NCI-H2081 treated with DMSO at 0.1 percent for 48 hours (cell line): Measurements from ENCODE around the gene CEBPE.

Source experiments
- DNase-seq: peaks from one replicate; lab custom pipeline; 2025; lab: John Stamatoyannopoulos, UW

The CEBPE gene

DNA sequence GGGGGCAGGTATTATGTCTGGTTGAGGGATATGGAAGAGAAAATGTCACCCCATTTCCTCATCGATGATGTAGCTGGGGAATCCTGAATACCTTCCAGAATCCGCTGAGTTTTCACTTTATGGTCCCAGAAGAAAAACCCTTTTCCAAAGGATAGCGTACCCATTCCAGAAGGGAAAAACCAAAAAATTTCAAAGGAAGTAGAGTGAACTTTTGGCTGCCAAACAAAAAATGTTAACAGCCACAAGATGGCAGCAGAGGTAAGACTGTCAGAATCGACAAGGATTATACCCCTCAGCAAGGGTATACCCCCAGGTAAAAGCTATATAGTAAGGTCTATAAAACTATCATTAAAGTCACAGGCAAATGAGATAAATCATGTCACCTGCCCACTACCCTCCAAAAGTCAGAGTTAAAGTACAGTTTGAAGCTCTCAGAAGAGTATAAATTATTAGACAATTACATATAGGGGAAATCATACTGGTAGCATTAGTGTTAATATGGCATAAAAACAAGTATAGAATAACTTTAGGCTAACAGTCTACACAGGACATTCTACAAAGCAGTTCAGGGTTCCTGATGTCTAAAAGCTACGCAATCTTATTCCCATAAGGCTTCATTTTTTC lies 42.2 kb downstream of the CEBPE start:
- DNase-seq: no peak

- DNase-seq: no peak
These were observed 44.1 kb downstream of the CEBPE start for GRCh38 chr14:23074906-23075305.

DNA sequence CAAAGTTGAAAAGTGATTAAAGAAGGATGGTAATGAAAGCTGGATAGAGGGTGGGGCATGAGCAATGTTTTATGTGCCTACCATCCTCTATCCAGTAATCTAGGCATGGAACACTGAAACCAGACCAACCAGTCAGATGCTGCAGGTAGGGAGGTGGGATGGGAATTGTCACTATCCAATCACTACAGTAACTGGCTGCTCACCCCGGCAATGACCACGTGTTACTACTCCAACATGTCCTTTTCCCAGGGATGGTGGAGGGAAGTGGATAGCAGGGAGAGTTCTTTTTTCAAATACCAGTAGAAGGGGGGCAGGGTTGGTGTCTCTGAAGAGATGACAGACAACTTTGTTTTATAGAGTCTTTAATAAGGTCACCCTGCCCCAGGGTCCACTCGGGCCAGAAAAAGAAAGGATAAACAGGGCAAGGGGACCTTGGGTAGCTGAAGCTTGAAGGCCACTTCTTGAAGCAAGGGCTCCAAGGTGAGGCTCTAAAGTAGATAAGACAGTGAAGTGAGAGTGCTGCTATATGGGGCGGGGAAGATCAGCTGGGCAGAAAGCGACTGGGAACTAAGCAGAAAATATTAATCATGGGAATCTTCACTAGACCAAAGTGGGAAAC lies 47.0 kb downstream of the CEBPE start:
- no peak for DNase-seq

- no peak for DNase-seq
These were observed 47.7 kb downstream of the CEBPE start for GRCh38 chr14:23071244-23071920.

DNA sequence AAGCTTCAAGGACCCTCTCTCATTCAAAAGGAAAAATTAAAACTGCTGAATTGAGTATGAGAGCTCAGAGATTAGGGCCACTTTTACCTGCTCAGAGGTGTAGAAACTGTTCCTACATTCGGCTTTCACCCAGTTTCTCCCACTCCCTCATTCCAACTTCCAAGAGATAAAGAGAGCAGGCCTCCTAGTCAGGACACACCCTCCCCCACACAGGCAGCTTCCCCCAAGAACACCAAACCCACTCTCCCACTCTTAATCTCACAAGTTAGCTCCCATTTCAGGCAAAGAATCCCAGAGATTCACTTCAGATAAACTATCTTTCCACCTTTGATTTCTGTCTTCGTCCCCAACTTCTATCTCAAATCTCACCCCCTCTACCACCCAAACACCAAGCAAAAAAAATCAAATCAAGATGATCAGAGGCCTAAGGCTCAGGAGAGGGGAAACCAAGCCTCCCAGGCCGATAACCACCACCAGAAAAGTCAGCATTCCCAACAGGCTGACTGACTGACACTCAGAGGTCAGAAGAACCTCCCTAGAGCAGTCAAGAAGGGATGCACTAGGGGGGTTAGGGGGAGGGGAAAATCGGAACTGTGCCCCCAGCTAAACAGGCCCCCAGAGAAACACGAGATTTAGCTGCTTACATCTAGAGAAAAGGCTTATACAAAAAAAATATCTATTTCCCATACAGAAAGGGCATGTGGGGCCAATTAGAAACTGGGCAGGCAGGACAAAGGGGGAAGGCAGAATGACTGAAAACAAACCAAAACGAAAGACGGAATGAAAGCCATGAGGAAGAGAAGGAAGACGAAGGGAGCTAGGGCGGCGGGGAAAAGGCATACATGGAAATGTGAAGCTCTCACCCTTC lies 48.6 kb downstream of the CEBPE start:
- no peak for DNase-seq

GRCh38 chr14:23069413-23069806 lies 49.6 kb downstream of the CEBPE start:
- DNase-seq: no peak

DNA sequence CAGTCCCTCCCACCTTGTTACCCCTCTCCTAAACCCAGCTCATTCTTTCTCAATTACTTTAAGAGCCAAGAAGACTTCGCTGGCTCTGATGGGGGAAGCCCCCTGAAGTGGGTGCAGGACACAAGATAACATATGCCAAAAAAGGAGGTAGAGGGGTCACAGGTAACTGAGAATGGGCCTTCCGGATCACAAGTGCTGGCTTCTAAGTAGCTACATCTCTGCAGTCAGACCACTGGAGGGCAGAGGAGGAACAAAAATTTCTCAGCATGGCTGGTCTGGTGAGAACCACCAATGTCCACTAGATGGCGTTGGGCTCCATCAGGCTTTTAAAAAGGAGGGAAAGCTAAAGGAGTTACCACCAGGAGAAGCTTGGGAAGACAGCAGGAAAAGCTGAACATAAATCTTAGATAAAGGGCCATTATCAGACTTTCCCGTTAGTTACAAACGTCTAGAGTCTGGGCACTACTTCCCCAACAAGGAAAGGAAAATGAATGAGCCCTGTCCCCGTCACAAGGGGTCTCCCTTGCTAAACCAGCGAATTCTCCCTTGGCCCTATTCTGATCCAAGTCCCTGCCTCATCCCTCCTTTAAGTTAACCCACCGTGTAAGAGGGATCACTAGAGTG lies 50.2 kb downstream of the CEBPE start:
- DNase-seq: no peak

DNA sequence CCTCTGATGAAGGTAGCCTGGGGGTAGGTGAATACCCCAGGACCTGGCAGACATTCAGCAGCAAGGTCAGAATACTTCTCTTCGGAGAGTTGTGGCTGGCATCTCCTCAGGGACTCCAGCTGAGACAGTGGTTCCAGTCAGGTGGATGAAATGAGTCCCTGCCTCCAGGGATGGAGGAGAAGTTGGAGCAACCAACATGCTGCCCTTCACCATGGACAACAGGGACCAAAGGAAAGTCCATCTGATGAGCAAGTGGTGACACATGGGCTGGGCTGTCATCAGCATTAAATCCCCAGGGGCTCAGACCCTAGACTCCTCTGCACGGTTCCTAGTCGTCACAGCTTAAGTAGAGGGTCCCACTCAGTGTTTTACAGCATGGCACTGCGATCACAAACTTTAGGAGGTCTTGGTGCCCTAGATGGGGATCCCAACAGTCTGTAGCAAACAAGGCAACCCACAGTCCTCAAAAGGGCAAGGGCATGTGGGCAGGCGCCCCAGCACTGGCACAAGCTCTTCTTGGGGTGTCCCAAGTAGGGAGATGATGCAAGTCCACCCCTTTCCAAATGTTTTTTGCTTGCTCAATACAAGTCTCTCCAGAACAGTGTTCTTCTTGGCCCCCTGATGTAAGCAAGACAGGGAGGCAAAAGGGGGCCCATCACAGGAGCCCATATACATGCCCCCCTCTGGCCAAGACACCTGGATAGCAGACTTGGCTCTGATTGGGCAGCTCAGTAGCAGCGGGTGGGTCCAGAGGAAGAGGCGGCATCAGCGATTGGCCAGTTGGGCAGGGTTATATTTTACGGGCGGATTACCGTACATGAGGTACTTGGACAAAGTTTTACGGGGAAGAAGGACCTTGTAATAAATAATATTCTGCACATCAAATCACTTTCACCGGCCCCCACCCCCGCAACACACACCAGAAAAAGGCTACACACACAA lies 50.9 kb downstream of the CEBPE start:
- DNase-seq: no peak
